Measurements from ENCODE around the gene TMEM44. TPM values are rescaled to one million over a fixed set of nuclear protein-coding genes. Genes with fewer than 3 reads are reported as not detected.

TMEM44 gene
- total and polyA plus RNA-seq, 11 donors, result 3.8 to 8.5 (median 4.7) TPM

- DNase-seq, result no peak
- H3K36me3 ChIP-seq, result peaks cover 0 to 66% (median 56%) of the 10 kb centered on the region in 9 donors
- TF ChIP-seq CTCF (IDR thresholded peaks at IDR 0.05) (no peak), POLR2A (IDR thresholded peaks at IDR 0.05) (no peak)
- no peak for ATAC-seq
- no peaks in the 10 kb centered on the region for H3K9me3 ChIP-seq
- no peaks in the 10 kb centered on the region for H3K27me3 ChIP-seq
- H3K27ac ChIP-seq, result no peak overlapping the region
- intact Hi-C loops (cut with DNase I), result loop anchor here in 1 of 10 donors (10.0 kb wide), 1 partner anchor 857 kb away; no protein-coding TSS in a partner anchor
- WGBS, 4 donors, result 66 to 76% (median 74%) methylated on average over 7 of the region's 7 CpGs
- peaks cover 0 to 21% (median 14%) of the 10 kb centered on the region in 12 donors for H3K4me1 ChIP-seq
- H3K4me3 ChIP-seq, result no peak overlapping the region
Measured at GRCh38 chr3:194667363-194667762, 34.1 kb upstream of the TMEM44 start.

DNA sequence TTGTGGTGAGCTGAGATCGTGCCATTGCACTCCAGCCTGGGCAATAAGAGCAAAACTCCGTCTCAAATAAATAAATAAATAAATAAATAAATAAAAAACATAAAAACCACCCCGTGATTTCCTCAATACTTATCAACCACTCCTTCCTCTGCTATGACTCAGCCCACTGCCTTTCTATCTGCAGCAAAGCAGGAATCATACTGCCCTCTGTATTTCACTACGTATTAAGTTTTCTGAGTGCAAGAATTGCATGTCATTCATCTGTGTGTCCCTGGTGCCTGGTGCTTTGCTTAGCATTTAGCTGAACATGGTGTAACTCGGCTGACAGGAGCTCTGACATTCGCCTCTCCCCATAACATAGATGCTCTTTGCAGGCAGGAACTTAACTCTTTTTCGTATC, 31.6 kb upstream of the TMEM44 start:
- WGBS, 4 donors, result 90 to 94% (median 92%) methylated on average over 7 of the region's 7 CpGs
- Histone ChIP-seq H3K4me1 (peaks cover 0 to 15% (median 0%) of the 10 kb centered on the region in 12 donors), H3K27me3 (no peaks in the 10 kb centered on the region), H3K36me3 (peaks cover 0 to 78% (median 70%) of the 10 kb centered on the region in 9 donors), H3K4me3 (no peak overlapping the region), H3K27ac (no peak overlapping the region), H3K9me3 (no peaks in the 10 kb centered on the region)
- DNase-seq (no peak), ATAC-seq (no peak)
- intact Hi-C loops (cut with DNase I), result loop anchor here in 1 of 10 donors (10.0 kb wide), 1 partner anchor 860 kb away; no protein-coding TSS in a partner anchor
- TF ChIP-seq POLR2A (IDR thresholded peaks at IDR 0.05) (no peak), CTCF (IDR thresholded peaks at IDR 0.05) (no peak)

- no peaks in the 10 kb centered on the region for H3K27me3 ChIP-seq
- H3K9me3 ChIP-seq, result no peaks in the 10 kb centered on the region
- intact Hi-C loops (cut with DNase I), result loop anchor here in 1 of 10 donors (10.0 kb wide), 1 partner anchor 863 kb away; no protein-coding TSS in a partner anchor
- DNase-seq (no peak), ATAC-seq (no peak)
- 69 to 78% (median 74%) methylated on average over 6 of the region's 6 CpGs for WGBS, 4 donors
- TF ChIP-seq POLR2A (IDR thresholded peaks at IDR 0.05) (no peak), CTCF (IDR thresholded peaks at IDR 0.05) (no peak)
- no peak overlapping the region for H3K4me3 ChIP-seq
- peak overlapping the region in 1 of 12 donors; percentile 8 for H3K27ac ChIP-seq
- peaks cover 0 to 14% (median 0%) of the 10 kb centered on the region in 12 donors for H3K4me1 ChIP-seq
- peaks cover 0 to 87% (median 82%) of the 10 kb centered on the region in 9 donors for H3K36me3 ChIP-seq
Measured at GRCh38 chr3:194661946-194662345, 28.7 kb upstream of the TMEM44 start.

DNA sequence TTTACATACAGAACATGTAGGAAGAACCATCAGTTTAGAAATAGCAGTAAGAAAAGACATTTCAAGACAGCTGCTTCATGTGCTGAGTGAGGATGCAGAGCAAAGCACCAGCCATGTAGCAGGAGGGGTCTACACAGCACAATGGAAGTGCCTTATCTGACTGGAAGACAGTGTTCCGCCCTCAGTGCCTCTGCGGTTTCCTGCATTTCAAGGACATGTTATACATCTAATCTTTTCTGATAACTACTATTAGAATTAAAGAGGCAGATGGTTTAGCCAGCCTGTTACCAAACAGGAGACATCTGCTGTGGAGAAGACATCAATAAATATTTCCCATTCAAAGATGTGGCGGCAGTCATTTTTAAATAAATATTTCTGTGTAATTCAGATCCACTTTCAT, 28.2 kb upstream of the TMEM44 start:
- peak overlapping the region in 1 of 12 donors; percentile 13 for H3K27ac ChIP-seq
- 38 to 60% (median 46%) methylated on average over 3 of the region's 3 CpGs for WGBS, 4 donors

More for the DNA sequence above, 28.2 kb upstream of the TMEM44 start:
- peak in 2 of 4 donors; percentile 34 to 62 for ATAC-seq
- TF ChIP-seq POLR2A (IDR thresholded peaks at IDR 0.05) (no peak), CTCF (IDR thresholded peaks at IDR 0.05) (no peak)
- Histone ChIP-seq H3K4me1 (peaks cover 0 to 14% (median 0%) of the 10 kb centered on the region in 12 donors), H3K9me3 (no peaks in the 10 kb centered on the region), H3K4me3 (no peak overlapping the region), H3K36me3 (peaks cover 0 to 83% (median 76%) of the 10 kb centered on the region in 9 donors), H3K27me3 (no peaks in the 10 kb centered on the region)
- intact Hi-C loops (cut with DNase I), result loop anchor here in 1 of 10 donors (10.0 kb wide), 1 partner anchor 863 kb away; no protein-coding TSS in a partner anchor
- DNase-seq, result no peak

Data from heart left ventricle (tissue), 16 donors.